Testis (tissue), 3 donors: Measurements from ENCODE around the gene ANGPTL2. TPM values are rescaled to one million over a fixed set of nuclear protein-coding genes. Genes with fewer than 3 reads are reported as not detected.

Experiments
- DNase-seq: peaks from one replicate; pipeline ENCODE4 v3.0.0-alpha.2; 2019
- H3K27ac ChIP-seq, 2 donors: fragments of 200-600 bp; sonication (generic); one replicate each; pipeline ENCODE4 v1.5.1; 2019
- H3K27me3 ChIP-seq: fragments of 200-600 bp; sonication (generic); one replicate; pipeline ENCODE4 v1.5.1; 2019
- H3K36me3 ChIP-seq: fragments of 200-600 bp; sonication (generic); one replicate; pipeline ENCODE4 v1.5.1; 2017; ENCODE audit warnings: low read depth; ENCODE audit errors: missing control alignments
- H3K4me1 ChIP-seq: fragments of 200-600 bp; sonication (generic); one replicate; pipeline ENCODE4 v1.5.1; 2019
- H3K4me3 ChIP-seq, 2 donors: fragments of 200-600 bp; sonication (generic); one replicate each; pipeline ENCODE4 v1.5.1; 2017 to 2019
- H3K9me3 ChIP-seq: fragments of 200-600 bp; sonication (generic); one replicate; pipeline ENCODE4 v1.5.1; 2017
- POLR2A ChIP-seq: fragments of 450-650 bp; IDR thresholded peaks from one replicate; pipeline ENCODE4 v1.6.1; 2017; ENCODE audit warnings: antibody characterized with exemption, mild to moderate bottlenecking, moderate library complexity
- WGBS, 2 donors: methylation state at CpG; one replicate each; pipeline ENCODE4 v1.1.5; 2018; 5-methylcytosine and 5-hydroxymethylcytosine counted together
- intact Hi-C: fragments of 100-400 bp; cut with DNase I; formaldehyde crosslinking; loops from one replicate; pipeline ENCODE4 v1.15.1; 2023; ENCODE audit warnings: low total_unique reads
- polyA plus RNA-seq: library from polyadenylated mRNA; stranded (reverse); fragments of 350-450 nt; fragmentation: Illumina TruSeq; extraction: RNeasy Lipid Tissue Mini Kit (QIAGEN cat#74804); gene quantifications from one replicate; pipeline ENCODE4 v1.2.3, GENCODE V29; 2014; ENCODE audit warnings: low read depth, low replicate concordance; ENCODE audit not compliant: insufficient read depth
- total RNA-seq, 2 donors: library from RNA; depleted of rRNA; stranded (reverse); fragments of >200 nt; gene quantifications; one replicate each; pipeline ENCODE4 v1.2.3, GENCODE V29; 2016
- TF ChIP-seq, protein P1 (sequence below), 3 experiments: fragments of 450-650 bp in 2 of 3; fragments of 200-600 bp in 1 of 3; sonication (generic) in 1 of 3; IDR thresholded peaks; one replicate each; pipeline ENCODE4 v1.5.1; 2016 to 2019; ENCODE audit warnings: antibody characterized with exemption in 3 of 3, mild to moderate bottlenecking in 2 of 3, moderate library complexity in 1 of 3

The ANGPTL2 gene
- total and polyA plus RNA-seq, 3 donors from 2014 or later: 2.4 to 30.7 (median 2.4) TPM

DNA sequence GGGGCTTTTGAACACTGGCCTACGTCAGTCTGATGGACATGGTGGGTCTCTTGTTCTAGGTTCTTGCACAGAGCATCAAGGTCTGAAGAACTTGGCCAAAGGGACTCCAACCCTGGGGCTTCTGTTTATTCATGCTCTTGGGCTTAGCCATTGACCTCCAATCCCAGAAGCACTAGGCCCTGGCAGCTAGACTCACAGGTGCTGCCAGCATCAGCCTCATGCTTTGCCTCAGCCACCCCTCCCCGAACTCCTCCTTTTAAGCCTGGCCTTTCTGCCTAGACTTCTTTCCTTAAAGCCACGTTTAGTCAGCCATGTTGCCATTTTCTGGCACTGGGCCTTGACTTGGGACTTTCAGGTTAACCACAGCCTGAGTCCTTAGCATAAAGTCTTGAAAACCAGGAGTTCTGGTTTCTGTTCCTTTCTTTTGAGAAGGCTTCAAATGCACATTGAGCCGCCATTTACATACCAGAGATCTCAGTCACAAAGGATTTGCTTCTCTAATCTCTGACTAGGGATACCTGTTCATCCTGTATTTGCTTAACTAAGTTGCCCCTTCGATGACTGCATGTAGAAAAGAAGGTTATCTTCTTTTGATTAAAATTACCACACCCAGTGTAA, 54.7 kb downstream of the ANGPTL2 start:
- no peaks in the 10 kb centered on the region for H3K9me3 ChIP-seq
- WGBS, 2 donors: 97 to 100% methylated on average over 5 of the region's 5 CpGs
- no peak overlapping the region for H3K27ac ChIP-seq
- DNase-seq: no peak
- TF ChIP-seq POLR2A: no peak
- TF ChIP-seq, protein P1, sequence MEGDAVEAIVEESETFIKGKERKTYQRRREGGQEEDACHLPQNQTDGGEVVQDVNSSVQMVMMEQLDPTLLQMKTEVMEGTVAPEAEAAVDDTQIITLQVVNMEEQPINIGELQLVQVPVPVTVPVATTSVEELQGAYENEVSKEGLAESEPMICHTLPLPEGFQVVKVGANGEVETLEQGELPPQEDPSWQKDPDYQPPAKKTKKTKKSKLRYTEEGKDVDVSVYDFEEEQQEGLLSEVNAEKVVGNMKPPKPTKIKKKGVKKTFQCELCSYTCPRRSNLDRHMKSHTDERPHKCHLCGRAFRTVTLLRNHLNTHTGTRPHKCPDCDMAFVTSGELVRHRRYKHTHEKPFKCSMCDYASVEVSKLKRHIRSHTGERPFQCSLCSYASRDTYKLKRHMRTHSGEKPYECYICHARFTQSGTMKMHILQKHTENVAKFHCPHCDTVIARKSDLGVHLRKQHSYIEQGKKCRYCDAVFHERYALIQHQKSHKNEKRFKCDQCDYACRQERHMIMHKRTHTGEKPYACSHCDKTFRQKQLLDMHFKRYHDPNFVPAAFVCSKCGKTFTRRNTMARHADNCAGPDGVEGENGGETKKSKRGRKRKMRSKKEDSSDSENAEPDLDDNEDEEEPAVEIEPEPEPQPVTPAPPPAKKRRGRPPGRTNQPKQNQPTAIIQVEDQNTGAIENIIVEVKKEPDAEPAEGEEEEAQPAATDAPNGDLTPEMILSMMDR (IDR thresholded peaks at IDR 0.05): no peak
- H3K36me3 ChIP-seq: no peaks in the 10 kb centered on the region
- intact Hi-C loops: no loop called here
- no peak overlapping the region for H3K4me3 ChIP-seq
- no peaks in the 10 kb centered on the region for H3K4me1 ChIP-seq
- no peaks in the 10 kb centered on the region for H3K27me3 ChIP-seq

DNA sequence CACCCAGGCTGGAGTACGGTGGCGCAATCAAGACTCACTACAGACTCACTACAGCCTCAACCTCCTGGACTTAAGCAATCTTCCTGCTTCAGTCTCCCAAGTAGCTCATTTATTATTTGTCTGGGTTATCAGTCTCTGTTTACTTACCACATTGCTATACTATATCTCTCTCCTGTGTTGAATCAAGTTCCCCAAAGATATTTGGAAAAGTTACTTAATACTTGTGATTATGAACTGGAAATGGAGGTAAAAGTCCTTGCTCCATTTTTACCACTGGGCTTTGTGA, 55.6 kb downstream of the ANGPTL2 start:
- Histone ChIP-seq H3K27me3 (no peaks in the 10 kb centered on the region), H3K27ac (no peak overlapping the region), H3K4me1 (no peaks in the 10 kb centered on the region), H3K4me3 (no peak overlapping the region), H3K9me3 (no peaks in the 10 kb centered on the region), H3K36me3 (no peaks in the 10 kb centered on the region)
- WGBS, 2 donors: 91 to 100% methylated on average over 2 of the region's 2 CpGs
- no peak for DNase-seq
- TF ChIP-seq, protein P1 (IDR thresholded peaks at IDR 0.05): no peak
- TF ChIP-seq POLR2A: no peak
- intact Hi-C loops: no loop called here

DNA sequence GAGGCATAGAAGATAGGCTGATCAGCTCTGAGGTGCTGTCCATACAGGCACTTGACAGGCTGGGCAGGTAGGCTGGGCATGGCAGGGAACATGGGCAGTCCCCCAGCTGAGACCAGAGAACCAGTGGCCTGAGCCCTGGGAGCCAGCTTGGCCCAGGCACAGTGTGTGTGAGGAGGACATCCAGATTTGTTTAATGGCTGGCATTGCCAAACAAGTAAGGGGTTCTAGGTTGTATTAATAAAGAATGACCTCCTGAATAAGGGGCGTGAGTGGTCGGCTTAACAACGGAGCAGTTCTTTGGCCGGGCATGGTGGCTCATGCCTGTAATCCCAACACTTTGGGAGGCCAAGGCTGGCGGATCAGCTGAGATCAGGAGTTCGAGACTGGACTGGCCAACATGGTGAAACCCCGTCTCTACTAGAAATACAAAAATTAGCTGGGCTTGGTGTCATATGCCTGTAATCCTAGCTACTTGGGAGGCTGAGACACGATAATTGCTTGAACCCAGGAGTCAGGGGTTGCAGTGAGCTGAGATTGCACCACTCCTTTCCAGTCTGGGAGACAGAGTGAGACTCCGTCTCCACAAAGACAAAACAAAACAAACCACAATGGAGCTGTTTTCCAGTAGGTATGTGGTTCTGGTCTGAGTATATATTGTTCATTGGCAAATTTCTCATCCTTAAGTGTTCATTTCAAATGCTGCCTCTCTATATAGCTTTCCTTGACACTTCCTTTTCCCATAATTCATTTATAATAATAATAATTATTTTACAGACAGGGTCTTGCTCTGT, 56.2 kb downstream of the ANGPTL2 start:
- TF ChIP-seq, protein P1 (IDR thresholded peaks at IDR 0.05): no peak
- TF ChIP-seq POLR2A: no peak
- WGBS, 2 donors: 93 to 94% methylated on average over 9 of the region's 9 CpGs
- Histone ChIP-seq H3K4me3 (no peak overlapping the region), H3K9me3 (no peaks in the 10 kb centered on the region), H3K27me3 (no peaks in the 10 kb centered on the region), H3K36me3 (no peaks in the 10 kb centered on the region), H3K27ac (no peak overlapping the region), H3K4me1 (no peaks in the 10 kb centered on the region)
- intact Hi-C loops: no loop called here
- DNase-seq: no peak

DNA sequence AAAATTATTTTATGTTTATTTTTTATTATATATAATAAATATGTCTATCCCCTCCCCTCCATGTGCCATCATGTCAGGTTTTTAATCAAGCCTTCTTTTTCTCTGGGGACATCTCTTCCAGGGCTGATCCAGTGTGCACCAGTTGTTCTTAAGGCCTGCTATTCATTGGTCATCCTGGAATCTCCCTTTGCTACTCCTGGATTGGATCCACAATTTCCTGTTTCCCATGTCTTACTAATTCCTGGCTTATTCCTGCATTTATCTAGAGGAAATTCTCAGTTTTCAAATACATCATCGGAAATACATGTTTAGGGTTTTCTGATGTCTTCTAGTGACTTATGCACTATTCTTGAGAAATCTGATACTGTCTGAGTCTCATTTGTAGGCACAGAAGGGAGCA, 56.8 kb downstream of the ANGPTL2 start:
- Histone ChIP-seq H3K9me3 (no peaks in the 10 kb centered on the region), H3K4me1 (no peaks in the 10 kb centered on the region), H3K27ac (no peak overlapping the region), H3K27me3 (no peaks in the 10 kb centered on the region), H3K4me3 (no peak overlapping the region), H3K36me3 (no peaks in the 10 kb centered on the region)
- WGBS, 2 donors: 77 to 81% methylated on average over 1 of the region's 1 CpG
- no peak for DNase-seq
- TF ChIP-seq POLR2A: no peak
- TF ChIP-seq, protein P1 (IDR thresholded peaks at IDR 0.05): no peak
- intact Hi-C loops: no loop called here

DNA sequence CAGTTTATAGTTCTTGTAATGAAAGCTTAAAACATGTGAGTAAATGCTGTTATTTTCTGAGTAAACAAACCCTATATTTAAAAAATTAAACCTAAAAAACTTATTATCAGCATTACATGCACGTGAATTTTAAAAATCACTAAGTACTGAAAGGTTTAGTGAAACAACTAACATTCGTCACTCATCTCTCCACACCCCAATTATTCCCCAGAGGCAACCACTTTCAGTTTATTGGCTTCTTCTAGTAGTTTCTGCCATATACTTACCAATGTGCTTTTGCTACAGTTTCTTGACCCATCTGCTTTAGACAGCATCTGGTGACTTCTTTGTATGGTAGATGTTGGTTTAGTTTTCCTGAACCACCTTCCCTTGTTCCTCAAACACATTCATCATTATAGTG, 58.1 kb downstream of the ANGPTL2 start:
- no peak for DNase-seq
- Histone ChIP-seq H3K27me3 (no peaks in the 10 kb centered on the region), H3K4me1 (peaks cover 5% of the 10 kb centered on the region), H3K4me3 (no peak overlapping the region), H3K36me3 (no peaks in the 10 kb centered on the region), H3K27ac (no peak overlapping the region), H3K9me3 (no peaks in the 10 kb centered on the region)
- TF ChIP-seq POLR2A: no peak
- TF ChIP-seq, protein P1 (IDR thresholded peaks at IDR 0.05): no peak
- WGBS, 2 donors: 77 to 81% methylated on average over 2 of the region's 2 CpGs
- intact Hi-C loops: no loop called here
